GM19328 (cell line): ENCODE data around the gene ZDHHC11B.
"Not testable (repeated sequence)": the region's sequence is repeated elsewhere in the genome, so short reads cannot be mapped to it uniquely, and the experiment has no call there.

Experiments used
- ATAC-seq: cut with Tn5 transposase; IDR thresholded peaks from one replicate; pipeline ENCODE4 v1.9.1; 2021; ENCODE audit warnings: mild to moderate bottlenecking, moderate library complexity; ENCODE audit not compliant: unreplicated experiment

Gene ZDHHC11B

DNA sequence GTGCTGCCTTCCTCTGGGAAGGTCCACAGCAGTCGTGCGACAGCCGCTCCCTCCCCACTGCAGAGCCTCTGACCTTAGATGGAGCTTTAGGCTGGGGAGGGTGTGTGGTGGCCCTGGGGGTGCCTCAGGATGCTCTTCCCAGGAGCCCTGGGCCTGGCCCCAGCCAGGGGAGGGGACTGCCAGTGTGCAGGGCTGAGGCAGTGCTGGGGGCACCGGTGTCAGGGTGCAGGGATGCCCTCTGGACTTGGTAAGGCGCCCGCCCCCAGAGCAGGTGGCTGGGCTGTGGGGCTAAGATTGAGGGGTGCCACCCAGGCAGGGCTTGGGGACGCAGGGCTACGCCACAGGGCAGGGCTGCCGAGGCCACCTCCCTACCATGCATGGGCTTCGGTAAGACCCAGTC, 13.9 kb downstream of the ZDHHC11B start:
- not testable (repeated sequence) for ATAC-seq

DNA sequence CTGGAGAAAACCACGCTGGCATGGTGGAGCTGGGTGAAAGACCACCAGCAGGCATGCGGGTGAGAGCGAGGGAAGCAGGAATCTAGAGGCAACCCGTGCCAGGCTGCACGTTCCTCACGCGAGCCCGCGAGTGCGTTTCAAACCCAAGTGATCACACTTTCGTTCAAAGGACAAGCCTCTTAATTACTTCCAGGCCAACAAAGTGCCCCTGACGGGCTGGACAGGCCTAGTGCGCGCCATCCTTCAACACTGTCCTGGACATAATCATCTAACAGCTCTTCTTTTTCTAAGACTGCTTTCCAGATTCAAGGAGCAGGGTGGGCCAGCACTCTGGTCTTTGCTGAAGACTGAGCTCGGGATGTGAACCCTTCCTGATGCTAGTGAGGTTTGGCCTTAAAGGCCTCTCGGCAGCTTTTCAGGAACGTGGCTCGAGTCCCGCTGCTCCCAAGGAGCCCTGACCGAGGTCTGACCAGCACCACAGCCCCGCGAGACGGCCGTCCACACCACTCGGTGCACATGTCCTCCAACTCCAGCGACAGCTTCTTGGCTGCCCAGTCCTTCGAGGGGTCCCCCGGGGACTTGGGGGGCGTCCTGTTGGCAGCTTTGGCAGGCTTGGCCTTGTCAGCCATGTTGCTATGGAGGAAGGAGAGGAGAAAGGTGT, 14.9 kb downstream of the ZDHHC11B start:
- not testable (repeated sequence) for ATAC-seq

DNA sequence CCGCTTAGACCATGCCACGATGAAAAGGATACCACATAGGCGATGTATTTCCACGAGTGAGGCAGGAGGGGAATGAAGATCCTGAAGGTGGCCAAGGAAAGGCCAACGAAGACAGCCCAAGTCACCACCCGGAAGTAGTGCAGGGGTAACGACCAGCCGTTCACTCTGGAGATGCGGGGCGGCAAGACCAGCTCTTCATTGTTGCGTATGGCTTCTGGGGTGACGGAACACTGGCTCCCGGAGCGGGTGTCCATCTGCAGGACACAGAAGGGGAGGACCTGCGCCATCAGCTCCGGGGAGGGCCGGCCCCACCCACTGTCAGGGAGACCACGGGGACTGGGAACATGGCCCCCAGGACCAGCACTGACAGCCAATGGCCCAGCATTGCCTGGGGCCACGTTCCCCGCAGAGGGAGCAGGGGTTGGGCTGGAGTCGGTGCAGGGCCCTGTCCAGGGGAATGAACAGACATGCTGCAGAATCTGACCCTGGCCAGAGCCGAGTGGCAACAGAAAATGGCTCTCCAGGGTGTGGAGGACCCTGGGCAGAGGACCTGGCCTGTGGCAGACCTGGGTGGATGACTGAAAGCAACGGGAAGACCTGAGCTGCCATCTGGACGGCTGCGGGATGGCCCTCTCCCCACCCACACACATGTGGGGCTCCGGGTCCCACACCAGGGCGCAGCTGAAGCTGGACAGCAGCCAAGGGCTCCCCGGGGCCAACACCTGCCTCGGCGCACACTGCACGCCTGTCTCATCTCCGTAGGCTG, 17.7 kb downstream of the ZDHHC11B start:
- no peak for ATAC-seq

DNA sequence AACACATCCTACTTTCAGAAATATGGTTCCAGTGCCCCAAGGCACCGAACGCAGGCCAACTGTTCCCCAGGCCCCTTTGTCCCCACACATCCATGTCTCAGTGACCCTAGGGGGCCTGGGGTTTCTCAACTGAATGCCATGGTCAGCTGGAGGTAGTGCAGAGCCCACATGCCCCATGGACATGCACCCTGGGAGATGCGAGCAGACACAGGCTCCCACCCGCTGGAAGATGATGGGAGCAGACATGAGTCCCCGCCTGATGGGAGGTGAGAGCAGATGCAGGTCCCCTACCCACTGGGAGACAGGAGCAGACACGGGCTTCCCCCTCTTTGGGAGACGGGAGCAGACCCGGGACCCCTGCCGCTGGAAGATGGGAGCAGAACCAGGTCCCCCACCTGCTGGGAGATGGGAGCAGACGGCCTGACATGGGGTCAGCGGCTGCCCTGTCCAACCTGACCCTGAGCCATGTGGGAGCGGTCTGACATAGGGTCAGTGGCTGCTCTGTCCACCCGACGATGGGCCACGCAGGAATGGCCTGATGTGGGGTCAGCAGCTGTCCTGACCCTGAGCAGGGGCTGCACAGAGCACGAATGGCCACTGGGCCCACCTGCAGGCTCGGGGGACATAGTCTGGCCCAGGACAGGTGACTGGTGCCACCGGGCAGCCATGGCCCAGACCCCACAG, 18.4 kb downstream of the ZDHHC11B start:
- ATAC-seq = no peak

DNA sequence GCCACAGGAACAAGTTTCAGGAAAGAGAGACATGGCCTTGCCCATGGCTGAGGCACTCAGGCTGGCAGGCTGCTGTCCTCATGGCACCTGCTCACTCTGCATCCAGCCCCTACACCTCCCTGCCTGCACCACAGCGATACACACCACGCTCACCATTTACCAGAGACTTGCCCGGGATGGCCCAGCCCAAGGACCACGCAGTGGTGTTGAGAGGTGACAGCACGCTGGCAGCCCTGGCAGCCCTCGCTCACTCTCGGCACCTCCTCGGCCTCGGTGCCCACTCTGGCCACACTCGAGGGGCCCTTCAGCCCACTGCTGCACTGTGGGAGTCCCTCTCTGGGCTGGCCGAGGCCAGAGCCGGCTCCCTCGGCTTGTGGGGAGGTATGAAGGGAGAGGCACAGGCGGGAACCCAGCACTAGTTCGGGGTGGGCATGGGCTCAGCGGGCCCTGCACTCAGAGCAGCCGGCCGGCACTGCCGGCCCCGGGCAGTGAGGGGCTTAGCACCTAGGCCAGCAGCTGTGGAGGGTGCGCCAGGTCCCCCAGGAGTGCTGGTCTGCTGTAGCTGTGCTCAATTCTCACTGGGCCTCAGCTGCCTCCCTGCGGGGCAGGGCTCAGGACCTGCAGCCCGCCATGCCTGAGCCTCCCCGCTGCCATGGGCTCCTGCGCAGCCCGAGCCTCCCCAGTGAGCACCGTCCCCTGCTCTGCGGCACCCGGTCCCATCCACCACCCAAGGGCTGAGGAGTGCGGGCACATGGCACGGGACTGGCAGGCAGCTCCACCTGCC, 20.3 kb downstream of the ZDHHC11B start:
- ATAC-seq = no peak

DNA sequence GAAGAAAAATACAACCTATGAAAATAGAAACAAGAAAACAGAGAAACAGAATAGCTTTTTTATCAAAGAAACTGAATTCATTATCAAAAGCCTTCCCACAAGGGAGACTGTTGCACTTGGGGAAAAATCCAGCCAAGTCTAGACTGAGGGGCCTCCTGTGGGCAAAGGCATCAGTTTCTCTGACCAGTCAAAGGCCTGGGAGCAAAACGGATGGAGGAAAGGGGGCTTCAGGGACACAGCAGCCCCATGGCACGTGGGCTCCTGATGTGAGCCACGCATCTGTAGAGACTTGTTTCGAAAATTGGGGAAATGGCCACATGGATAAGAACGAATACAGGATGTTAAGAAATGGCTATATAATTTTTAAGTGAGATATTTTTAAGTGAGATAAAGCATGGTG, 21.1 kb downstream of the ZDHHC11B start:
- ATAC-seq = no peak

DNA sequence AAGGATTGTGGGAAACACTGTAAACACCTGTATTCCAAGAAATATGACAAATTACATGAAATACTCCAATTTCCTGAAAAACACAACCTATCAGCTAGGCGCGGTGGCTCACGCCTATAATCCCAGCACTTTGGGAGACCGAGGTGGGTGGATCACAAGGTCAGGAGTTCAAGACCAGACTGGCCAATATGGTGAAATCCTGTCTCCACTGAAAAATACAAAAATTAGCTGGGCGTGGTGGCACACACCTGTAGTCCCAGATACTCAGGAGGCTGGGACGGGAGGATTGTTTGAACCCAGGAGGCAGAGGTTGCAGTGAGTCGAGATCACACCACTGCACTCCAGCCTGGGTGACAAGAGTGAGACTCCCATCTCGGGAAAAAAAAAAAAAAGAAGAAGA, 21.5 kb downstream of the ZDHHC11B start:
- not testable (repeated sequence) for ATAC-seq

DNA sequence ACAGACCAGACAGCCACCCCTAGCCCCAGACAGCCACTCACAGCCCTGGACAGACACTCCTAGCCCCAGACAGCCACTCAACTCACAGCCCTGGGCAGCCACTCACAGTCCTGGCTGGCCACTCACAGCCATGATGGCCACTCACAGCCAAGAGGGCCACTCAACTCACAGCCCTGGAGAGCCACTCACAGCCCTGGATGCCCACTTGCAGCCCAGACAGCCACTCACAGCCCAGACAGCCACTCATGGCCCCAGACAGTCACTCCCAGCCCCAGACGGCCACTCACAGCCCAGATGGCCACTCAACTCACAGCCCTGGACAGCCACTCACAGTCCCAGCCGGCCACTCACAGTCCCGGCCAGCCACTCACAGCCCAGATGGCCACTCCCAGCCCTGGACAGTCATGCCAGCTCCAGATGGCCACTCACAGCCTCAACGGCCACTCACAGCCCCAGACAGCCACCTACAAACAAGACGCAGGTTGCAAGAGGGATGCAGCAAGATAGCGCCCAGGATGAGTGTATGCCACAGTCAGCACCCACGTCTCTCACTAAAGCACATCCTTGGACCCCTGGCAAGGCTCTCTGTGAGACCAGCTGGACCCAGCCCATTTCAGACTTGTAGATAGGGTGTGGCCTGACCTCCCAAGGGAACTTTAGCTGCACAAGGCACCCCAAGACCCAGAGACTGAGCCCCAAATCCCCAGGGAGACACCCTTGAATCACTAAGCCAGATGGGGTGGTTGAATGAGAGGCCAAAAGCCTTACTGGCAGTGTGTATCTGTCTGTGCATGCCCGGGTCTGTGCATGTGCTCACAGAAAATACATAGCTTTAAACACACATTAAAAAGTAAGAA, 22.4 kb downstream of the ZDHHC11B start:
- no peak for ATAC-seq

DNA sequence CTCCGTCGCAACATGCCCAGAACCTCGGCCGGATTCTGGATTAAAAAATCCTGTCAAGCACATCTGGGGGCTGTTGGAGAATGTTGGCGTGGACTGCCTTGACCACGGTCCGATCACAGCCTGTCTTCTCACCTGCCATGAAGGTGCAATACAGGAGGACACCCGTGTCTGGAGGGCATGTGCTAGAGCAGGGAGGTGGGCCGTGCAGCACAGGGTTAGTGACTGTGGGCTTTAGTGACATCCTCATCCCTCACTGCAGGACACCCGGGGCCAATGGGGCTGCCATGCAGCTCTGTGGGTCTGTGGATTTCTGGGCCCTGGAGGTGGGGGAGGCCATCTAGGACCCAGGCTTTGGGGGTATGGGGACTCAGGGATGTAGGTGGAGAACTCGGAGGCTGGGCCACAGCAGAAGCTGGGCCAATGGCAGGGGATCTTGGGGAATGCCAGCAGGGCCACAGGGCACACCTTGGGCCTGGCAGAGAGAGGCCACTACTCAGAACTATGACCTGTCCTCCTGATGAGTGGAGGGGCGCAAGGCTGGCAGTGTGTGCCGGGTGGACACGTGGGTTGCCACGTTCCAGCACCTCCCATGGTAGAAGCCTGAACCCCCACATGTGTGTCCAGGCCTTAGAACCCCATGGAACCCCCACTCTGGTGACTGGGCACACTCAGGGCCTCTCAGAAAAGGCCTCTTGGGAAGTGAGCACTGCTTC, 23.3 kb downstream of the ZDHHC11B start:
- ATAC-seq = no peak

DNA sequence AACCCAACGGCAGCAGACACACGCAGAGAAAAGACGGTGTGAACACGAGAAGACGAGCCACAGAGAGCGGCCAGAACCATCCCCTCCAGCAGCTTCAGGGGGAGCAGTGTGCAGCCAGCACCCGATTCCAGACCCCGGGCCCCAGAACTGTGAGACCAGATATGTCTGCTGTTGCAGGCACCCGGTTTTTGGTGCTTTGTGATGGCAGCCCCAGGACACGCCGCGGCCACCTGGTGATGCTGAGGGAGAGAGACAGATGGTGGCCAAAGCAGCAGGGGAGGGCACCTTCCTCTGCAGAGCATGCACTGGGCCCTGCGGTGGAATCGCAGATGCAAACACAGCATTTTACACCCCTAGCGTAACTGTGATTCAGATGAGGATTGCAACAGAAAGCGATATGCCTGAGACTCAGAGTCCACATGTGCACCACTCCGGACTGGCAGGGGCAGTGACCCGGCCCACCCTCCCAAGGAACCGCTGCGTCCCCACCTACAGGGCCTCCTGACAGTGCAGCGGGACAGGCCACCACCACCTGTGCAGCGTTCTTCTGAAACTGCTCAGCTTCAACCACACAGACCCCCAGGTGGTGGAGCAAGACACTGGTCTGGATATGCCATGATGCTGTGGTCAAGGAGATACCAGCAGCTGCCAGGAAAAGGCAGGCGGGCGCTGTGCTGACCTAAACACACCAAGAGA, 24.0 kb downstream of the ZDHHC11B start:
- ATAC-seq = no peak

DNA sequence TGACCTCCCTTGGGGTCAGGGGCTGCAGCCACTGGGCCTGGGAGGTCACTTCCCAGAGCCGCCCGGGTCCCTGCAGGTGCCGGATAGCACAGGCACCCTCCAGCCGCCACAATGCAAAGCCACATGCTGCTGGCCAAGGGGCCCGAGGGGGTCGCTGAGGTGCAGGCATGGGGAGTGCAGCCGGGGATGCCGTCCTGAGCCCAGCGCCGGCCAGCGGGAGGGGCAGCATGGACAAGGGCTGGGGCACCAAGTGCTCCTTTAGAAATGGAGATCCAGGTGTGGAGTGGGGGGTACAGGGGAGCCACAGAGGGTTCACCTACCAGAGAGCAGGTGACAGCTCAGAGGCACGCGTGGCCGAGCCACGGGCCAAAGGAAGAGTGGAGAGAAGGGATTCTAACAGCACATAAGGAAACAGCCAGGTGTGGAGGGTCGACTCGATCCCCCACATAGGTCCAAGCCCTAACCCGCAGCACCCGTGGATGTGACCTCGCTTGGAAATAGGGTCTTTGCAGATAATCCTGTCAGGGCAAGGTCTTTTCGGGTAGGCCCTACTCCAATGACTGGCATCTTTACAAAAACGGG, 24.7 kb downstream of the ZDHHC11B start:
- no peak for ATAC-seq

DNA sequence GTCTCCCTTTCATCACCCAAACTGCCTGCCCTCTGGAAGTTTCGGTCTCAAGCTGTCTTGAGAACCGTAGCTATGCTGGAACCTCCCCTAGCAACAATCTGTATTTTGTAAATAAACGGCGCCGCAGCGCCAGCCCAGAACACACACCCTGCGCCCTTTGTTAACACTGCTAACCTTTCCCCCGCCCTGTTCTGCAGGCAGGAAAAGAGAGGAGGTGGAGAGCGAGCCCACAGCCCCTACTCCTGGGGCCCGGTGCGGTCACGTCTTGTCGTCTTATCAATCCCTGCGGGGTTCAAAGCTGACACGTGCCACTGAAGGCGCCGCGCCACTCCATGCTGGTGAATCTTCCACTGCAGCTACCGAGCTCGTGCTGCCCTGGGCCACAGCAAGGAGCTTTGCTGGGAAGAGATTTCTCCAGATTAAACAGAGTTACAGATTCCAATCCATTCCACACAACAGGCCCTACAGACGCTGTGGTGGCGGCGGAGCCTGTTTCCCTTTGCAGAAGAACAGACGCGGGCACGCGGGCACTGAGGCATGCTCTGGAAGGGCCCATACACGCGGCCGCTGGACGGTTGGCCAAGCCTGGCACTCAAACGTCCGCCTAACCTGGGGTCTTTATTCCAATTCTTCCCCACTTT, 25.3 kb downstream of the ZDHHC11B start:
- ATAC-seq = no peak

DNA sequence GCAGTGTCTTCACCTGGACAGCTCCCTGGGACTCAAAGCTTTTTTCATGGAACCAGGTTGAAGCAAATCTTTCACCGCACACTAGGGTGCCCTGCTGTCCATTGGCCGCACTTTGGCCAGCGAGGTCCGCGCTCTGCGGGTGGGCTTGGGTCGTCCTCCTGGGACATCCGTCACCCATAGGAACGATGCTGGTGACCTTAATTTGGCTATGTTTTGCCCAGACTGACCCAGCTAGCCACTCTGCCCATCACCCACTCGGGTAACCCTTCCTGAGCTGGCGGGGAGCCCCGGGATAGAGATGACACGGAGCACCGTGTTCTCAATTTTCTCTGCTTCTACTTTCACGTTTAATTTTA, 25.9 kb downstream of the ZDHHC11B start:
- no peak for ATAC-seq

DNA sequence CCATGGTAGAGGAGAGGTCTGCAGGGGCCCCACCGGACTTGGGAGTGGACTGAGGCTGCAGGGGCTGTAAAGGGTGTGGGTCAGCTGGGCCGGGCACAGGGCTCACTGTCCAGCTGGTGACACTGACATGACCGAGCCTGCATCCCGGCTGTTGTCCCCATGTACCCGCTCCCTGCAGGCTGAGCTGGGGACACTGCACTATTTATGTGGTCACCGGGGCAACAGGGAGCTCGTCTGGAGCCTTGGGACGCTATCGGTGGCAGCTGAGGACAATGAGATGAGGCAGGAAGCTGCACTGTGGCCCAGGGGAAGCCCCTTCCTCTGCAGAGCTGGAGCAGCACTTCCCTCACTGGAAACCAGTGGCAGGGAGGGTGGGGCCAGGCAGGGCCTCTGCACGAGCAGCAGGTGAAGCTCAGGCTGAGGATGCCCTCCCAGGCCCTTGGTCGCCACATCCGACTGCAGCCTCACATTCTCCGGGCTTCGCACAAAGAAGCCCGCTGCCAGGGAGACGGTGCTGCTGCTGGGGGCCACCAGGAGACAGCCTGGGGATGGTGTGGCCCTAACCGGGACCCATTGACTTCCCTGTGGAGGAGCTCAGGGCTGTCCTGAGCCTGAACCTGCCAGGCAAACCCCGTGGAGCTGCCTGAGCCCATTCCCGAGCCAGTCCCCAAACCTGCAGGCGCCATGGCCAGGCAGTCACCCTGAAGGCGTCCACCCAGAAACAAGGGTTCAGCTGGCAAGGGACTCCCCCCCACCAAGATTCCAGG, 26.4 kb downstream of the ZDHHC11B start:
- ATAC-seq = no peak

DNA sequence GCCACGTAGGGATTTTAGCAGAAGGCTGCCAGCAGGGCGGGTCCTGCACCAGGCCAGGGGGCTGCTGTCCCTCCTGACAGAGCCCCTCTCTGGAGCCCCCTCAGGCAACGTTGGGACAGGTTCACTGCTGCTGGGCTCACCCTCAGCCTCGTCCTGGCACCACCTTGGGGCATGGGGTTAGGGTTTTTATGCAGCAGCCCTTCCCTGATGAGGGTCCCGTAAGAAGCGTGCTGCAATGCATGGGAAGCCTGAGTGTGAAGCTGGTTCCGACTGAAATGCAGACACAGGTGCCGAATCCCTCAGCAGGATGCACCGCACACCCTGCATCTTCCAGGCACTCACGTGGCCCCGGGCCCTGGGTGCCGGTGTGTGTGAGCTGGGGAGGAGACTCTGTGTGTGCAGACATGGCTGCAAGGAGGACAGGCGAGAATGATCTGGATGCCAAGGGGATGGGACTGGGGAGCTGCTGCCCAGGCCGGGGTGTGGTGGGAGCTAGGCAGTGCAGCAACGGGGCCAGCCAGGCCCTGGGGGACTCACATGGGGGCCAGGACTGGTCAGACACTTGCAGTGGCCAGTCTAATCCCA, 27.1 kb downstream of the ZDHHC11B start:
- no peak for ATAC-seq

DNA sequence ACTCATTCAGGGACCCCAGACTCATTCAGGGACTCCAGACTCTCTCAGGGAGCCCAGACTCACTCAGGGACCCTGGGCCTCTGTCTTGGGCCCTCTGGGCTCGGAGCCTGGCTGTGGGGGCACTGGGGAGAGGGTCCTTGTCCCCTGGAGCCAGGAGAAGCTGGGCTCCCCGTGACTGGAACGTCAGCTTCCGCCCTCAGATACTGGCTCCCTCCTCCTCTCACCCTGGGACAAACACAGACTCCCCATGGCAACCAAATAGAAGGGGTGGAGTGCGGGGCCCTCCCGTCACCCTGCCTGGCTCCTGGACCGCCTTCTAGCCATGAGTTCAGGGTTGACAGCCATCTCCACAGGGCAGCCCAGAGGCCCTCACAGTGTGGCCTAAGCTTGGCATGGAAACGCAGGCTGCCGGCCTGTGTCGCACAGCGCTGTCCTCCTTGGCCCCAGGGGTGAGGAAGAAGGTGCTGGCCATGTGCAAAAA, 27.6 kb downstream of the ZDHHC11B start:
- ATAC-seq = no peak

DNA sequence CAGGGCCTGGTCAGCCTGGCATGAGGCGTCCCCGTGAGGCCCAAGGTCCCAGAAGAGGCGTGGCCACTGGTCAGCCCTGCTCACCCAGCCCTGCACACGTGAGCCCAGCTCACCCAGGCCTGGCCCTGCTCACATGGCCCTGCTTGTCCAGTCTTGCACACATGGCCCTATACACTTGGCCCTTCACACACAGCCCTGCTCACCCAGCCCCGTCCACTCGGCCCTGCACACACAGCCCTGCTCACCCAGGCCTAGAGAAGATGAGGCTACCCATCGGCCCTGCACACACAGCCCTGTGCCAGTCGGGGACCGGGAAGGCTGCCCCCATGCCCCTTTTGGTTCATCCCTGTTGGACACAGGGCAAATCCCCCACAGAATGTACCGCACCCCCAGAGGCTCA, 28.4 kb downstream of the ZDHHC11B start:
- ATAC-seq = no peak
